H9 (cell line): Measurements from ENCODE around the gene STEAP2. TPM values are rescaled to one million over a fixed set of nuclear protein-coding genes. Genes with fewer than 3 reads are reported as not detected.

Source experiments
- DNase-seq: peaks from one replicate; pipeline ENCODE4 v3.0.0-alpha.2; 2017
- H2AFZ ChIP-seq: one replicate; pipeline ENCODE4 v1.6.1; 2013; ENCODE audit warnings: mild to moderate bottlenecking, low read length, control low read depth, moderate library complexity
- H2AK5ac ChIP-seq: 2 replicates; pipeline ENCODE4 v1.6.1; 2013; ENCODE audit warnings: low read length, control low read depth, mixed read lengths; ENCODE audit not compliant: insufficient read length
- H2BK120ac ChIP-seq: one replicate; pipeline ENCODE4 v1.6.1; 2013; ENCODE audit warnings: low read depth, mild to moderate bottlenecking, low read length, control low read depth, inconsistent platforms; ENCODE audit not compliant: poor library complexity, severe bottlenecking
- H2BK12ac ChIP-seq: 2 replicates; pipeline ENCODE4 v1.6.1; 2013; ENCODE audit warnings: low read length, control low read depth, mixed read lengths, low read depth; ENCODE audit not compliant: insufficient read length
- H2BK15ac ChIP-seq: 2 replicates; pipeline ENCODE4 v1.6.1; 2013; ENCODE audit warnings: low read depth, low read length, control low read depth
- H2BK20ac ChIP-seq: one replicate; pipeline ENCODE4 v1.6.1; 2013; ENCODE audit warnings: low read depth, mild to moderate bottlenecking, low read length, control low read depth, inconsistent platforms; ENCODE audit not compliant: poor library complexity, severe bottlenecking
- H2BK5ac ChIP-seq: 2 replicates; pipeline ENCODE4 v1.6.1; 2013; ENCODE audit warnings: low read length, control low read depth, mixed read lengths; ENCODE audit not compliant: insufficient read length
- H3K14ac ChIP-seq: 2 replicates; pipeline ENCODE4 v1.6.1; 2013; ENCODE audit warnings: low read length, control low read depth; ENCODE audit not compliant: insufficient read depth
- H3K18ac ChIP-seq: 2 replicates; pipeline ENCODE4 v1.6.1; 2013; ENCODE audit warnings: low read depth, mild to moderate bottlenecking, mixed read lengths, low read length, control low read depth; ENCODE audit not compliant: insufficient read length
- H3K23ac ChIP-seq: 2 replicates; pipeline ENCODE4 v1.6.1; 2013; ENCODE audit warnings: low read length, control low read depth, mixed read lengths, low read depth; ENCODE audit not compliant: insufficient read length
- H3K23me2 ChIP-seq: 2 replicates; pipeline ENCODE4 v1.6.1; 2013; ENCODE audit warnings: low read depth, mild to moderate bottlenecking, mixed read lengths, low read length, control low read depth; ENCODE audit not compliant: insufficient read length, poor library complexity, severe bottlenecking
- H3K27ac ChIP-seq: 2 replicates; pipeline ENCODE4 v1.5.1; 2013; ENCODE audit warnings: low read length, control low read depth, mixed read lengths, low read depth; ENCODE audit not compliant: insufficient read length
- H3K27me3 ChIP-seq: 2 replicates; pipeline ENCODE4 v1.6.1; 2013; ENCODE audit warnings: low read length, control low read depth, inconsistent platforms; ENCODE audit not compliant: insufficient read depth
- H3K4ac ChIP-seq: 2 replicates; pipeline ENCODE4 v1.6.1; 2013; ENCODE audit warnings: low read depth, mild to moderate bottlenecking, control low read depth, inconsistent platforms, low read length, moderate library complexity
- H3K4me1 ChIP-seq: 2 replicates; pipeline ENCODE4 v1.6.1; 2013; ENCODE audit warnings: low read length, control low read depth, inconsistent platforms; ENCODE audit not compliant: insufficient read depth
- H3K4me2 ChIP-seq: 2 replicates; pipeline ENCODE4 v1.6.1; 2013; ENCODE audit warnings: low read length, control low read depth, mixed read lengths; ENCODE audit not compliant: insufficient read length, insufficient read depth
- H3K56ac ChIP-seq: 2 replicates; pipeline ENCODE4 v1.6.1; 2013; ENCODE audit warnings: low read depth, mild to moderate bottlenecking, mixed read lengths, low read length, control low read depth; ENCODE audit not compliant: insufficient read length
- H3K79me1 ChIP-seq: 2 replicates; pipeline ENCODE4 v1.6.1; 2013; ENCODE audit warnings: low read depth, mild to moderate bottlenecking, moderate library complexity, low read length, control low read depth, inconsistent platforms; ENCODE audit not compliant: insufficient read depth, poor library complexity, severe bottlenecking
- H3K79me2 ChIP-seq: 2 replicates; pipeline ENCODE4 v1.6.1; 2013; ENCODE audit warnings: low read length, control low read depth, inconsistent platforms; ENCODE audit not compliant: insufficient read depth
- H3K9ac ChIP-seq: 2 replicates; pipeline ENCODE4 v1.6.1; 2013; ENCODE audit warnings: low read length, control low read depth, mixed read lengths; ENCODE audit not compliant: insufficient read length; ENCODE audit errors: extremely low read depth
- H3K9me3 ChIP-seq: one replicate; pipeline ENCODE4 v1.6.1; 2013; ENCODE audit warnings: low read depth, low read length, inconsistent platforms; ENCODE audit not compliant: control insufficient read depth
- H3T11ph ChIP-seq: one replicate; pipeline ENCODE4 v1.6.1; 2013; ENCODE audit warnings: mild to moderate bottlenecking, low read length, control low read depth, inconsistent platforms
- H4K20me1 ChIP-seq: one replicate; pipeline ENCODE4 v1.6.1; 2013; ENCODE audit not compliant: control insufficient read depth, insufficient read length, insufficient read depth
- H4K5ac ChIP-seq: 2 replicates; pipeline ENCODE4 v1.6.1; 2013; ENCODE audit warnings: low read depth, mild to moderate bottlenecking, mixed read lengths, low read length, control low read depth; ENCODE audit not compliant: insufficient read length
- H4K8ac ChIP-seq: replicated peaks from 2 replicates; pipeline ENCODE4 v1.6.1; 2013; ENCODE audit warnings: low read length, control low read depth, mixed read lengths, low read depth; ENCODE audit not compliant: insufficient read length
- H4K91ac ChIP-seq: 2 replicates; pipeline ENCODE4 v1.6.1; 2013; ENCODE audit warnings: low read depth, mild to moderate bottlenecking, moderate library complexity, mixed read lengths, low read length, control low read depth; ENCODE audit not compliant: insufficient read length
- H3K27ac Mint-ChIP-seq, 3 experiments: 2 replicates in 2 of 3; 3 replicates in 1 of 3; pipeline ENCODE4 v1.8.0; 2020 to 2021; ENCODE audit warnings: mixed read lengths in 3 of 3, mild to moderate bottlenecking in 1 of 3, moderate library complexity in 1 of 3
- H3K27me3 Mint-ChIP-seq: 2 replicates; pipeline ENCODE4 v1.8.0; 2021; ENCODE audit warnings: low read depth, mild to moderate bottlenecking, moderate library complexity, mixed read lengths
- H3K36me3 Mint-ChIP-seq, 3 experiments: 2 replicates in 2 of 3; 3 replicates in 1 of 3; pipeline ENCODE4 v1.8.0; 2020 to 2021; ENCODE audit warnings: low read depth in 3 of 3, mixed read lengths in 3 of 3; ENCODE audit not compliant: insufficient read depth in 1 of 3
- H3K4me1 Mint-ChIP-seq, 2 experiments: 2 replicates each; pipeline ENCODE4 v1.8.0; 2020; ENCODE audit warnings: mixed read lengths in 2 of 2
- H3K4me3 Mint-ChIP-seq, 2 experiments: 2 replicates in 1 of 2; 3 replicates in 1 of 2; pipeline ENCODE4 v1.8.0; 2020 to 2021; ENCODE audit warnings: mild to moderate bottlenecking in 2 of 2, mixed read lengths in 2 of 2, moderate library complexity in 1 of 2
- H3K9me3 Mint-ChIP-seq, 2 experiments: 2 replicates in 1 of 2; 3 replicates in 1 of 2; pipeline ENCODE4 v1.8.0; 2020; ENCODE audit warnings: mild to moderate bottlenecking in 2 of 2, mixed read lengths in 2 of 2, moderate library complexity in 1 of 2
- CTCF ChIP-seq: fragments of 200-600 bp; sonication (generic); conservative IDR thresholded peaks from 3 replicates; pipeline ENCODE4 v1.8.0; 2021; ENCODE audit warnings: antibody characterized with exemption, mild to moderate bottlenecking
- WGBS: extraction: QIAGEN DNeasy Blood & Tissue Kit; methylation state at CpG from one replicate; pipeline ENCODE4 v1.1.7; 2013; ENCODE audit warnings: missing lambda C conversion rate, low lambda C conversion rate, mixed read lengths; ENCODE audit not compliant: insufficient read length; ENCODE audit errors: extremely low coverage; 5-methylcytosine and 5-hydroxymethylcytosine counted together
- total RNA-seq: library from RNA; stranded (reverse); gene quantifications from 2 replicates; pipeline ENCODE4 v1.2.1, GENCODE V29; 2021

Gene STEAP2
- total RNA-seq, 1 experiment from 2014 or later = 6.7 TPM

DNA sequence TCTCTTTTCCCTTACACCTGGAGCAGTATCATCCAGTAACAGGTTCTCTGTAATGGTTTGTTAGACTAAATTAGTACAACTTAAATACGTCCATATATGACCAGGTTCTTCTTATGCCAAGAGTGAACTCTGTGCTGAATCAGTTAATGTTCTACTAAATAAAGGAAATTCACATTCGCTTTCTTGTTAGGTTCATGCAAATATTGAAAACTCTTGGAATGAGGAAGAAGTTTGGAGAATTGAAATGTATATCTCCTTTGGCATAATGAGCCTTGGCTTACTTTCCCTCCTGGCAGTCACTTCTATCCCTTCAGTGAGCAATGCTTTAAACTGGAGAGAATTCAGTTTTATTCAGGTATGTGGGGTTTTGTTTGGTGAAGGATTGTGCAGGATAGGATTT lies 18.1 kb downstream of the STEAP2 start:
- no peak for DNase-seq
- no peak for TF ChIP-seq CTCF
- no peak overlapping the region for H3K9ac ChIP-seq
- no peak overlapping the region for H3K56ac ChIP-seq
- H2AFZ ChIP-seq = no peak overlapping the region
- peaks cover 3% of the 10 kb centered on the region; the same call in 1 of the 2 replicates for H3K4me1 ChIP-seq
- Mint-ChIP-seq H3K9me3 (no peaks in the 10 kb centered on the region), H3K36me3 (peaks cover 2 to 4% (median 4%) of the 10 kb centered on the region in 3 experiments; a peak in 5 of 7 replicates), H3K27ac (peak overlapping the region in 1 of 3 experiments; percentile 94; a peak in 2 of 7 replicates), H3K4me1 (peaks cover 17% of the 10 kb centered on the region in 2 experiments), H3K27me3 (no peaks in the 10 kb centered on the region), H3K4me3 (no peak overlapping the region)
- no peaks in the 10 kb centered on the region for H3K79me2 ChIP-seq
- no peak overlapping the region for H2AK5ac ChIP-seq
- H4K5ac ChIP-seq = no peak overlapping the region
- H3K27me3 ChIP-seq = no peaks in the 10 kb centered on the region
- no peak overlapping the region for H3K27ac ChIP-seq
- no peak overlapping the region for H3K4ac ChIP-seq
- no peak overlapping the region for H3K18ac ChIP-seq
- H3K4me2 ChIP-seq = no peak overlapping the region
- H4K91ac ChIP-seq = no peak overlapping the region
- no peak overlapping the region for H2BK5ac ChIP-seq
- H2BK120ac ChIP-seq = no peak overlapping the region
- no peaks in the 10 kb centered on the region for H3K79me1 ChIP-seq
- H3T11ph ChIP-seq = no peak overlapping the region
- H2BK12ac ChIP-seq = no peak overlapping the region
- H4K8ac ChIP-seq = no peak overlapping the region
- no peak overlapping the region for H2BK15ac ChIP-seq
- no peaks in the 10 kb centered on the region for H3K9me3 ChIP-seq
- H3K23me2 ChIP-seq = no peaks in the 10 kb centered on the region
- WGBS = no CpG with 5 or more reads among the region's 2 CpGs
- H2BK20ac ChIP-seq = no peak overlapping the region
- no peak overlapping the region for H3K23ac ChIP-seq
- no peaks in the 10 kb centered on the region for H4K20me1 ChIP-seq
- no peak overlapping the region for H3K14ac ChIP-seq
